ENCODE measurements around the gene ASIC2.

ASIC2 gene

GRCh38 chr17:33242375-33243124 lies 50.5 kb downstream of the ASIC2 start:
- DNase-seq = no peak

GRCh38 chr17:33241390-33241789 lies 51.7 kb downstream of the ASIC2 start:
- DNase-seq = no peak

- no peak for DNase-seq
These were observed 52.7 kb downstream of the ASIC2 start for GRCh38 chr17:33240362-33240761.

- DNase-seq = no peak
These were observed 53.4 kb downstream of the ASIC2 start for GRCh38 chr17:33239702-33240101.

- DNase-seq = no peak
These were observed 58.0 kb downstream of the ASIC2 start for GRCh38 chr17:33234930-33235685.

- DNase-seq = no peak
These were observed 58.9 kb downstream of the ASIC2 start for GRCh38 chr17:33234233-33234632.

- DNase-seq = no peak
These were observed 59.3 kb downstream of the ASIC2 start for GRCh38 chr17:33233811-33234177.

GRCh38 chr17:33229499-33229898 lies 63.6 kb downstream of the ASIC2 start:
- DNase-seq = no peak

GRCh38 chr17:33229028-33229427 lies 64.1 kb downstream of the ASIC2 start:
- DNase-seq = no peak

- no peak for DNase-seq
These were observed 64.5 kb downstream of the ASIC2 start for GRCh38 chr17:33228548-33228947.

GRCh38 chr17:33227911-33228310 lies 65.2 kb downstream of the ASIC2 start:
- no peak for DNase-seq

- DNase-seq = no peak
These were observed 67.1 kb downstream of the ASIC2 start for GRCh38 chr17:33225994-33226393.

- no peak for DNase-seq
These were observed 67.6 kb downstream of the ASIC2 start for GRCh38 chr17:33225509-33225908.

GRCh38 chr17:33220036-33220435 lies 73.1 kb downstream of the ASIC2 start:
- no peak for DNase-seq

GRCh38 chr17:33218698-33219601 lies 74.1 kb downstream of the ASIC2 start:
- DNase-seq = no peak

GRCh38 chr17:33217891-33218290 lies 75.2 kb downstream of the ASIC2 start:
- no peak for DNase-seq

GRCh38 chr17:33214996-33215395 lies 78.1 kb downstream of the ASIC2 start:
- no peak for DNase-seq

- DNase-seq = no peak
These were observed 82.8 kb downstream of the ASIC2 start for GRCh38 chr17:33210285-33210684.

GRCh38 chr17:33209671-33210070 lies 83.4 kb downstream of the ASIC2 start:
- DNase-seq = no peak

GRCh38 chr17:33207231-33207630 lies 85.9 kb downstream of the ASIC2 start:
- DNase-seq = no peak

GRCh38 chr17:33205552-33205951 lies 87.5 kb downstream of the ASIC2 start:
- no peak for DNase-seq

- no peak for DNase-seq
These were observed 88.4 kb downstream of the ASIC2 start for GRCh38 chr17:33204701-33205100.

GRCh38 chr17:33204156-33204555 lies 88.9 kb downstream of the ASIC2 start:
- no peak for DNase-seq
